Measurements from ENCODE around the gene CDH23.

- TF ChIP-seq CTCF (IDR thresholded peaks at IDR 0.05) (no peak), EZH2 (IDR thresholded peaks at IDR 0.05; ENCODE audit: borderline replicate concordance, insufficient read depth, low read depth, low read length, poor library complexity, severe bottlenecking) (no peak)
Measured at GRCh38 chr10:71362141-71362540, 34.6 kb upstream of the CDH23 start.
